ENCODE measurements around the gene ZDBF2. TPM values are rescaled to one million over a fixed set of nuclear protein-coding genes. Genes with fewer than 3 reads are reported as not detected.

The ZDBF2 gene
- total and polyA plus RNA-seq, 2 of the 8 experiments (the other 6 are each of a cell fraction or from before 2014, with no cell fraction given) = 1.5 to 17.2 TPM

GRCh38 chr2:206287197-206287596, 12.7 kb downstream of the ZDBF2 start (continued):
- TF ChIP-seq CHD7 (IDR thresholded peaks at IDR 0.05; ENCODE audit: insufficient replicate concordance, low read length) (no peak), MAFK (IDR thresholded peaks at IDR 0.05; ENCODE audit: low read depth, low read length) (no peak), SIX5 (IDR thresholded peaks at IDR 0.05; ENCODE audit: low read depth, low read length) (no peak), E2F6 (IDR thresholded peaks at IDR 0.05) (no peak), CBX8 (IDR thresholded peaks at IDR 0.05; ENCODE audit: borderline replicate concordance, low read depth, low read length) (no peak), EZH2 (IDR thresholded peaks at IDR 0.05; ENCODE audit: low read depth, low read length, severe bottlenecking) (no peak), CTCF (IDR thresholded peaks at IDR 0.05; ENCODE audit: control extremely low read depth in 1 of 3, insufficient read depth in 1 of 3, low read depth in 1 of 3, low read length in 3 of 3) (no peak)

All from H1 (cell line).